NCI-H146 treated with DMSO at 0.1 percent for 48 hours (cell line): ENCODE data around the gene SASH1.

Source experiments
- DNase-seq: peaks from one replicate; lab custom pipeline; 2025; ENCODE audit not compliant: unreplicated experiment; lab: John Stamatoyannopoulos, UW

SASH1 gene

DNA sequence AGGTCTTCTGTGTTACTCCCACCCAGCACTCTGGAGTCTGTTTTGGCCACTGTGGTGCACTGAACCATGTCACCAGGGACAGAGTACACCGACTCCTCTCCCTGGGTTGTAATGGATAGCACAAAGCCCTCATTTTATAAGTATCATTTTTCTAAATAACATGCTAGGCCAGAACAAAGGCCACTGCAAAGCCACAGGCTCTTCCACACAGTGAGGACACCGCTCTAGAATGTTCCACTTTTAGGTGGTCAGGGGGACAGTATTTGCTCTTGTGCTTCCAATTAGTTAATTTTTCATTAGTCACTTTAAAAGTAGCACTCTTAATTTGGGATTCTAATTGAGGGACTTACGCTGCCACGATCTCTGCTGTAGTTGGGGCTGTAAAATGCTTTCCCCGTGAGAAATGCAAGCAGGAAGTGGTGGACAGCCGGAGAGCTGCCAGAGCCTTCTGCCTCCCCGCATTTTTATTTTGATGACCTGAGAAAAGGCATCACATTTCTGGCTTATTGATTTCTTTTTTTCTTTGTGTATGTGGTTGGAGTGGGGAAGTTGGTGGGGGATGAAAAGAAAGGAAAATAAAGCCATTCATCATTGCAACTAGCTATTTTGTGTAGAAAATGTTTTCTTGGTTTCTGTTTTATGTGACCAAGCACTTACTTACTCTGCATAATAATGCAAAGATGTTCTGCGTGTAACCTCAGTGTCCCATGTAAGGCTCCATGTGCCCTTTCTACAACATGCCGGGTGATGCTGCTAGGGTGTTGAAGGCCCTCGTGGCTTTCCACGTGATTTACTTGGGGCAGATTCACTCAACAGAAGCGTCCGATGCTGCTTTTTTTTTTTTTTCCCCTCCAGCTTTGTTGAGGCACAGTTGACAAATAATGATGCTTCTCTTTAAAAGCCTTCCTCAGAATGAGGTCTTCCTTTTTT is 195.9 kb downstream of the SASH1 start:
- DNase-seq, result peak; percentile 56

DNA sequence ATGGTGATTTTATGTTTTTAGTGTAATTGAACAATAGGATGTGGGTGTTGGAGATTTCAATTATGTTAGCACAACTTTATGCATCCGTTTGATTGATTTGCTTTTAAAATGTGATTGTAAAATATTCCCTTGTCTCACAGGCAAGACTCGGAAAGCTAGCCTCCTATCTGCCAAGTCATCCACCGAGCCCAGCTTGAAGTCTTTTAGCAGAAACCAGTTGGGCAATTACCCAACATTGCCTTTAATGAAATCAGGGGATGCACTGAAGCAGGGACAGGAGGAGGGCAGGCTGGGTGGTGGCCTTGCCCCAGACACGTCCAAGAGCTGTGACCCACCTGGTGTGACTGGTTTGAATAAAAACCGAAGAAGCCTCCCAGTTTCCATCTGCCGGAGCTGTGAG is 200.9 kb downstream of the SASH1 start:
- DNase-seq, result no peak

DNA sequence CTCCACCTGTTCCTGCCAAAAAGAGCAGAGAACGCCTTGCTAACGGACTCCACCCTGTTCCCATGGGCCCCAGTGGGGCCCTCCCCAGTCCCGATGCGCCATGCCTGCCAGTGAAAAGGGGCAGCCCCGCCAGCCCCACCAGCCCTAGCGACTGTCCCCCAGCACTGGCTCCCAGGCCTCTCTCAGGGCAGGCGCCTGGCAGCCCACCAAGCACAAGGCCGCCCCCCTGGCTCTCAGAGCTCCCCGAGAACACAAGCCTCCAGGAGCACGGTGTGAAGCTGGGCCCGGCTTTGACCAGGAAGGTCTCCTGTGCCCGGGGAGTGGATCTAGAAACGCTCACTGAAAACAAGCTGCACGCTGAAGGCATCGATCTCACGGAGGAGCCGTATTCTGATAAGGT is 201.8 kb downstream of the SASH1 start:
- DNase-seq, result no peak

DNA sequence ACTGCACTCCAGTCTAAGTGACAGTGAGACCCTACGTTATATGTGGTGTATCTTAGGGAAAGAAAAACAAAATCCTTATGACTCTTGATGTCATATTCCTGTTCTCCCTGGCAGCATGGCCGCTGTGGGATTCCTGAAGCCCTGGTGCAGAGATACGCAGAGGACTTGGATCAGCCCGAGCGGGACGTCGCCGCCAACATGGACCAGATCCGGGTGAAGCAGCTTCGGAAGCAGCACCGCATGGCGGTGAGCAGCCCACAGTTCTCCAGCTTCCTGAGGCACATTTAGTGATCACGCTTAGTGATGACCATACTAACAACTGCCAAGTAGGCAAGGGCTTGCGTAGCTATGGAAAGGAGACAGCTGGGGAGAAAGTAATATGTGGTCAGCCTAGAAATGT is 203.3 kb downstream of the SASH1 start:
- DNase-seq, result no peak

DNA sequence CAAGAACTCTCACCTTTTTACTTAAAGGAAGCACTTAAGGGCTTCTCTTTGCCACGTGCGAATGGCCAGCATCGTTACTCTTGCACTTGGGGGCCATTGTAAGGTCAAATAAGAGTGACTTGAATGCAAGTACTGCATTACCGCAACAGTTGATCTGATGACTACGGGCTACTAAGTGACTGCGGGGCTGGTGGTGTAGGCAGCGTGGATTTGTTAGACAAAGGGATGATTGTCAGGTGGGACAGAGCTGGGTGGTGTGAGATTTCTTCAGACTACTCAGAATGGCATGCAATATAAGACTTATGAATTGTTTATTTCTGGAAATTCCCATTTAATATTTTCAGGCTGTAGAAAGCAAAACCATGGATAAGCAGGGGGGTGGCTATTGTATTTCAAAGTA is 204.5 kb downstream of the SASH1 start:
- no peak for DNase-seq

DNA sequence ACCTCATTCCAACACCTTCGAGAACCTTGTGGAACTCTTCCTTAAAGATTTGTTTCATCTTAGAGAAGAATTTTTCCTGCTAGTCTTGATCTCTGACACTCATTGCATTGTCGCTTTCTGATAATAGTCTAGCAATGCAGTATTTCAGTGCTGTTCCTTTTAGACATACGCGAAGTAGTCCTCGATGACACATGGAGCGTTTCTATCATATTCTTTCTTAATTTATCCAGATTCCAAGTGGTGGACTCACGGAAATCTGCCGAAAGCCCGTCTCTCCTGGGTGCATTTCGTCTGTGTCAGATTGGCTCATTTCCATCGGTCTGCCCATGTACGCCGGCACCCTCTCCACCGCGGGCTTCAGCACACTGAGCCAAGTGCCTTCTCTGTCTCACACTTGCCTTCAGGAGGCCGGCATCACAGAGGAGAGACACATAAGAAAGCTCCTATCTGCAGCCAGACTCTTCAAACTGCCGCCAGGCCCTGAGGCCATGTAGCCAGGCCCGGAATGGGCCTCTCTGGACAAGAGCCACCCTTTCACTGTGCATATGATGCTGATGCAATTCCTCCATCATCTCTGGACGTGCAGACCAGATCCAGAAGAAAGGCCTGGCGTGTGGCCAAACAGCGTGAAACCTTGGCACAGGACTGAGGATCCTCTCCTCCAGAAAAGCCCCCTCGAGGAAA is 205.6 kb downstream of the SASH1 start:
- no peak for DNase-seq

DNA sequence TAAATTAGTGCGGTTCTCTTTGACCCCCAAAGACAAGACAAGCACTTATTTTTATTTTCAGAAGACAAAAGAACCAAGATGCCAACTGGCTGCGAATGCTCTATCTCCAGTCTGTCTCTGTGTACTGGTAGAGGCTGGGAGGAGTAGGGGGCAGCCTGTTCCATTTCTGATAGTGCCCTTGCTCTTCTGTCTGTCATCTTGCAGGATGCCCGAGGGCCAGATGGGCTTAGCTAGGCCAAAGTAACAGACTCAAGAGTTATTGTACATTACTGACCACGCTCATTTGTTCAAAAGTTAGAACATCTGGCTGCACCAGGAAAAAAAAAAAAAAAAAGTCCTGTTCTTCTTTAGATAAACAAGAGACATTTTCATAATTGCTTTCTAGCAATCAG is 206.1 kb downstream of the SASH1 start:
- DNase-seq, result no peak

DNA sequence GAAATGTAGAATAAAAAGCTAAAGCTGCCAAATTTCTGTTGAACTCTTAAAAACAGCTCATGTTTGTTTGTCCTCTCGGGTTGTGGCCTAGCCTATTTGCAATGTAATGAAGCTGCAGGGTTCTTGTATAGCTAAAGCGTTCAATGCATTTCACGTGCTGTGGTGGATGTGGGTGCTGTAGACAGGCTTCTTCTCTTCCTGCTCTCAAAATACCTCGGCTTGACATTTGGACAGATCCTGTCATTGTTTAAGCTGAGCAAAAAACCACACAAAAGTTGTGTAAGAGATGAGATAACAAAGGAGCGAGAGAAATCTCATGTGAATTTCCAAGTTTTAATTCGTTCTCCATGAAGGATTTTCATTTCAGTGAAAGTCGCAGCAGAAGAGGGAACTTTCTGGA is 207.9 kb downstream of the SASH1 start:
- DNase-seq, result no peak

DNA sequence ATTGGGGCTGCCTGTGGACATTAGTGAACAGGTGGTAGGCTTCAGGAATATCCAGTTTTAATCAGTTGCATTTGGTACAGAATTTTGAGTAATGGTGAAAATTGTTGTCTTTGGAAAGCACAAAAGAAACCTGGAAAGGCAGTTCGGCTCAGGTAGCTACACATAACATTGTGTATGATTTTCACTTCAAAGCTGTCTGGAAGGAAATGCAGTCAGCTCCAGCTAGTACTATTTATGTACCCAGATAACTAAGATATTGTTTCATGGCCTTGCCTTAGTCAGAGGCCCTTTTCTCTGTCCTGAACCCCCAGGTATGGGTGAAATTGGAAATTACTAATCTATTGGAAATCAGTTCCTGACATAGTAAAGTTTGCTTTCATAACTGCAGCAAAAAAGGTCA is 208.6 kb downstream of the SASH1 start:
- no peak for DNase-seq

DNA sequence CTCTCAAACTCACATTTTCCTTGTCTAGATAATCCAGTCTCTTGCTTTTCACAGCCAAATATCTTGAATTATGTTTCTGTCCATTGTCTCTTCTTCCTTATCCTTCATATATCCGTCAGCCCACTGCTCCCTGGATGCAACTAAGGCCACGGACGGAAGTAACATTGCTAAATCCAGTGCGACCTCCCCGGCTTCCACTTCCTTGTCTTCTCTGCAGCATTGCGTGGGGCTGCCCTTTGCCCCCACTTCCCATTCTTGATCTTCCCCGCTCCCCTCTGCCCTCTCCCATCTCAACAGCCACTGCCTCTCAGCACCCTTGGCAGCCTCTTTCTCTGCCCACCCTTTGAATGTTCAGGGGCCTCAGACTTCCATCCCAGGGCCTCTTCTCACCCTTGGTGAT is 213.8 kb downstream of the SASH1 start:
- no peak for DNase-seq

DNA sequence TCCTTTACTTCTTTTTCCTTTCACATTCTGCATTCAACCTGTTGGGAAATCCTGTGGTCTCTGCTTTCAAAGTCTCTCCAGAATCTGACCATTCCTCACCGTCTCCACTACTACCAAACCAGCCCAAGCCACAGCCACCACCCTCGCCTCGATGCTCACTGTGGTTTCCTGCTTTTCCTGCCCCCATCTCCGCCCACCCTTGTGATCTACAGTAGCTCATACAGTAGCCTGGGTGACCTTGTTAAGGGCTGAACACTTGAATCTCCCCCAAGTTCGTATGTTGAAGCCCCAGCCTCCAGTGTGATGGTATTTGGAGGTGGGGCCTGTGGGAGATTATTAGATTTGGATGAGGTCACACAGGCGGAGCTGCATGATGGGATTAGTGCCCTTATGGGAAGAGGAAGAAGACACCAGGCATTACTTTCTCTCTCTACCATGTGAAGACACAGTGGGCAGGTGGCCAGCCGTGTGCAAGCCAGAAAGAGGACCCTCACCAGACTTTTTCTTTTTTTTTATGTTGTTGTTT is 215.2 kb downstream of the SASH1 start:
- DNase-seq, result no peak

DNA sequence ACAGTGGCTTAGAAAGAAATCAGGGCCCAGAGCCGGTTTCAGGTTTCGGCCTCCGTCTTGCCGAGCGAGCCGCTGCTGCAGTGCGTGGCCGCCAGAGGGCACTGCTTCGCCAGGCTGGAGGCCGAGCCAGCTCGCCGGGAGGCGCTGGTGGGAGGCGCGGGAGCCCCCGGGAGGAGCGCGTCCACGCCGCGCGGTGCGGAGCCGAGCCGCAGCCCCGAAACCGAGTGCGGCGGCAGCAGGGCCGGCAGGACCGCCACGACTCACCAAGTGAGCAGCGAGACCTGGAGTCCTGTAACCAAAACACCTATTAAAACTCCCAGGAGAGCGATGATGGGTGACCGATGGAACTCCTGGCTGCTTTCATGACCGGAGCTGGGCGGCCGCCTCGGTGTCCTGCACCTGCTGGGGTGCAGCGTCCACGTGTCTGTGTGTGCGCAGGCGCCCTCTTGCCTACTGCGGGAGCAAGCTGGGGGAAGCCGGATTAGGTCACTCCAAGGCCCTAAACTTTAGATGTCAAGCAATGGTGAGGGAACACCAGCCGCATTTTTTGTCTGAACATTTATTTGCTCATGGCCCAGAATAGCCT is 217.3 kb downstream of the SASH1 start:
- peak; percentile 78 for DNase-seq

DNA sequence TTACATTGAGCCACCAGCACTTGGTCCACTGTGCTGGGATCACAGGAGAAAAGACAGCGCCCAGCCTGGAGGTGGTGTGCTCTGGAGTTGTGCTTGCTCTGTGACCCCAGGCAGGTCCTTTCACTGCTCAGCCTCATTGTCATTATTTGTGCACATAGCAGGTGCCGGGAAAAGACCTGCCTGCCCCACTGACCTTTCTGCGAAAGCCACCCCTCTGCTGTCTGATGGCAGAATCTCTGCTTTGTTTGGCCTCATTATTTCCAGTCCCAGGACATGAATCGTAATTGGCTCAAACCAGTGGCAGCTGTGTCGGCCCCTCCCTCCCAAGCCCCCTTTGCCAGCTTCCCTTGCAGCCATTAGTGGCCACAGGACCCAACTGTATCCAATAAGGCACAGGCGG is 219.0 kb downstream of the SASH1 start:
- DNase-seq, result no peak

DNA sequence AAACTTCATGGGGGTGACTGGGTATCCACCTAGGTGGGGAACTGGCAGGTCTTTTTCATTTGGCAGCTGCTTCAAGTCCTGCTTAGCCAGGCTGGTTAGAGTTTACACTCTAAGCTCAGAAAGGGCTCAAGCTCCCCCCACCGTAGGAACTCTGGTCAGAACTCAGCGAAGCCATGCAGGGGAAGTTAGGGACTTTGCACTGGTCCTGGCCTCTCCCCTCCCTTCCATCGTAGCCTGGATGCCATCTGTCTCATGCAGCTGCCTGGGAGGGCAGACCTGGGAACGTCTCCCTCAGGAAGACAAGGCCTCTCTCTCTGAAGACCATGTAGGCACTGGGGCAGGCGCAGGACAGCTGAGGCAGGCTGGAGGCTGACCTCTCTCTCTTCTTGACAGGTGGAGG is 220.4 kb downstream of the SASH1 start:
- no peak for DNase-seq

DNA sequence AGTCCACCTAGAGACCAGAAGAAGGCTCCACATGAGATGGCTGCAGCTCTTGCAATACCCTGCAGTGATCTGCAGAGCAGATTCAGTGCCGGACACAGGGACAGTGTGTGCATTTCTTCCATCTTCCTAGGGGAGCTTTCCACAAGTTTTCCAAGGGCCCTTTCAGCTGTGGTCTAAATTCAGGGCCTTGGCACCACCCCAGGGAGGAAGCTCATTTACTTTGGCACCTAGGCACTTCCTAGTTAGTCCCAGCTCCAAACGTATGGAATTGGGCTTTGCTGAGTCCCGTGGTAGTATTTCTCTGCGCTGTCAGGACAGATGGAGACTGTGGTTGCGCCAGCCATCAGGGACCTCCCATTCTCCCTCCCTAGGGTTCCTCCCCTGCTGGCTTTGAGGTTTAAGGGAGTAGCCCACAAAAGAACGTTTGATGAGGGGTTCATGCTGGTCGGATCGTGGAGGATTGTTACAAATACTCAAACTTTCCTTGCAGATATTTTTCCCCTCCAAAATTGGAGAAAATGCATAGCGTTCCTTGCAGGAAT is 221.9 kb downstream of the SASH1 start:
- DNase-seq, result no peak

DNA sequence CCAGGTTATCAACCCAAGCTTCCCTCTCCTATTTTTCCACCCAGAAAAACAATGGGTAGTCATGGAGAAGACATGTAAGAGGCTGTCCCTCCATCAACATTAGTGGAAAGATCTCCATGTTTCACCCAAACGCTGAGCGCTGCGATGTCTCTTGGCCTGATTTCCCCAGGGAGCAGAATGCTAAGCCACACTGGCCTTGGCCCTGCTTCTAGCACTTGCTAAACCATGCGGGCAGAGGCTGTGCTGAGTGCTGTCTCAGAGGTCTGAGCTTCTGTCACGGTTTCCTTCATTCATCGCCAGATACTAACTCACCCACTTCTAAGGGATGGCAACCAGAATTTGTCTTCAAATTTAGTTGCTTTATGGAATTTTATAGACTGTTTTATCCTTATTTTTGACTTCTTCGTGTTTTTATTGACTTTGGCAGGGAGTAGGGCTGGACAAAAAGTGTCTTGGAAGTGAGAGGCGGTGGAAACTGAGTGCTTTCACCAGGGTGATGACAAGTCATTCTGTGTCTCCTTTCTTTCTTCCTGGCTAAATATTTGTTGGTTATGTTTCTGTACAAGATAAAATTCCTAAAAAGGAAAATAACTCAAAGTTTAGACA is 222.8 kb downstream of the SASH1 start:
- no peak for DNase-seq

DNA sequence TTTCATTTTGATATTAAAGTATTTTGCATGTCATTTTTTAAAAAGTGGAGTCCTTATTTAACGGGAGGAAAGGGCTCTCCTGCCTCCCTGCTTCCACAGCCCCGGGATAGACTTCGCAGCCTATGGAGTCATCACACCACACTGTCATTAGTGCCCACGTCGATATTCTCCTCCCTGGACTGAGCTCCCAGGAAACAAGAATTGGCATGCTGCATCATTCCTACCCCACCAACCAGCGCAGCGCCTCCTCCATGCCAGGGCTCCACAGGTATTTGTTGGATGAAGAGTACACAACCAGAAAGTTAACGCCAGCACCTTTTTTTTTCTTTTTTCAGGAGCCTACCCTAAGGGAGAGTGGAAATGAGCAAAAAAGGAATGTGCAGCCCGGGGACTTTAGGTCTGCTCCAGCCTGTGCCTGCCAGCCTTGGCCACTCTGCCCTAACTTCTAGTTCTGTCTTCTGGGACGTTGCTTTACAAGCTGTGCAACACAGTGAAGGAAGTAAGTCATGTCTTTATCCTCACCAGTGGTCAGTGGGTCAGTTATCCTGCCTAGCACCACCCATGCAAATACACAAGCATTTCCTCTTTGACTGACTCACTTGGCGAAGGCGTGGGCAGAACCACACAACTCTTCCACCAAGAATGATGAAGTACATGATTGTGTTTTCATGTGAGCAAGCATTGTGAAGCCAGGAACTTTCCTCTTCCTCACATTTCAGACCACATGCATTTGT is 223.5 kb downstream of the SASH1 start:
- DNase-seq, result no peak

DNA sequence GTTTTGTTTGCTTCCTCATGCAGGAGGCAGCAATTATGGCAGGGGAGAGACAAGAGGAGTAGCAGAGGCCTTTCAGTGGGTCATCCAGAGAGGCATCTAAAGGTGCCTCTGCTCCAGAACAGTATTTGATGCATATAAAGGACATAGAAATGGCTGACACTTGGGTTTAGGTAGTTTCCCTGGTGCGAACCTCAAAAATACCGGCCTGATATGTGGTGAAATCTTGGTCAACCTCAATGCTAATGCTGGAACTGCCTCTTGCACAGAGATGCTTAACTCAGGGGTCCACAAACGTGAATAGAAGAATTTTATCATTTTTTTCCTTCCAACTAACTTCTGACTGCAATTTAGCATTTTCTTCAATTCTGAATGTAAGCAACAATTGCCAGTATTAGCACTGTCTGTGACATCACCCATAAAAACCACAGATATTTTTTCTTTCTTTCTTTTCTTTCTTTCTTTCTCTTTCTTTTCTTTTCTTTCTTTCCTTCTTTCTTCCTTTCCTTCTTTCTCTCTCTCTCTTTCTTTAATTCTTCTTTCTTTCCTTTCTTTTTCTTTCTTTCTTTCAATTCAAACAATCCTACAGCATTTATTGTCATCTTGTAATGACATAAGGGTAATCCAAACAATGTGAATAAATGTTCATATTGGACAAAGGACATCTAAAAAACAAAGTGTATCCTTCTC is 224.2 kb downstream of the SASH1 start:
- DNase-seq, result no peak

DNA sequence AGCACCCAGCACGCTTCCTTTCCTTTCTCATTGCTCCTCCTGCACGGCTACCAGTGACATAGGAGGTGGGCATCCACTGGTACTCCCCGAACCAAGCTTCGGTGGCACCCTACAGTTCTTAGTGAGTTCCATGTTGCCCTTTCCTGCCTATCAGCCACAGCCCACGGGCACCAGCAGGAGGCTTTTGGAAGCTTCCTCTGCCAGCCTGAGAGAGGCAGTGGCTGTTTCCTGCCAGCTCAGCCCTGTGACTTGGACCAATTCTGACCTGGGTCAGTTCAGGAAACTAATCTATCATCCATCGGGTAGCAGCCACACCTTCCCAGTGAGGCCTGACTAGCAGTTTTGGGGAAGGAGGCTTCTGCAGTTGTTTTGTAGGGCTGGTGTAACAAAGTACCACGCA is 227.8 kb downstream of the SASH1 start:
- no peak for DNase-seq
